ENCODE data around the gene LYPLAL1. TPM values are rescaled to one million over a fixed set of nuclear protein-coding genes. Genes with fewer than 3 reads are reported as not detected.

Gene LYPLAL1
- total RNA-seq, 4 donors from 2014 or later = 16.2 to 25.8 (median 23.7) TPM

GRCh38 chr1:219152751-219153150, 20.9 kb upstream of the LYPLAL1 start:
- H3K4me3 ChIP-seq (ENCODE audit: low read depth, poor library complexity, severe bottlenecking) = no peak overlapping the region
- WGBS, 2 donors = 84 to 90% methylated on average over 3 of the region's 3 CpGs
- no peak for DNase-seq (ENCODE audit: low spot score in 2 of 2)
- TF ChIP-seq CTCF (IDR thresholded peaks at IDR 0.05) (no peak), POLR2A (IDR thresholded peaks at IDR 0.05) (no peak)
- intact Hi-C loops (cut with DNase I; ENCODE audit: low total_unique reads) = no loop called here

GRCh38 chr1:219153723-219154122, 20.0 kb upstream of the LYPLAL1 start:
- DNase-seq (ENCODE audit: low spot score in 2 of 2) = no peak
- WGBS, 2 donors = 71 to 77% methylated on average over 4 of the region's 4 CpGs
- TF ChIP-seq POLR2A (IDR thresholded peaks at IDR 0.05) = no peak
- TF ChIP-seq CTCF (IDR thresholded peaks at IDR 0.05) = no peak
- intact Hi-C loops (cut with DNase I; ENCODE audit: low total_unique reads) = no loop called here
- H3K4me3 ChIP-seq (ENCODE audit: low read depth, poor library complexity, severe bottlenecking) = no peak overlapping the region

GRCh38 chr1:219155135-219155534, 18.5 kb upstream of the LYPLAL1 start:
- TF ChIP-seq POLR2A (IDR thresholded peaks at IDR 0.05) = no peak
- no peak for TF ChIP-seq CTCF (IDR thresholded peaks at IDR 0.05)
- 53 to 70% methylated on average over 1 of the region's 1 CpG for WGBS, 2 donors
- intact Hi-C loops (cut with DNase I; ENCODE audit: low total_unique reads) = no loop called here
- no peak overlapping the region for H3K4me3 ChIP-seq (ENCODE audit: low read depth, poor library complexity, severe bottlenecking)
- DNase-seq (ENCODE audit: low spot score in 2 of 2) = no peak

- intact Hi-C loops (cut with DNase I; ENCODE audit: low total_unique reads) = no loop called here
These were observed 13.6 kb upstream of the LYPLAL1 start for GRCh38 chr1:219159946-219160645.

GRCh38 chr1:219160967-219161366, 12.7 kb upstream of the LYPLAL1 start:
- no peak for DNase-seq (ENCODE audit: low spot score in 2 of 2)
- 27 to 31% methylated on average over 2 of the region's 2 CpGs for WGBS, 2 donors
- intact Hi-C loops (cut with DNase I; ENCODE audit: low total_unique reads) = no loop called here
- H3K4me3 ChIP-seq (ENCODE audit: low read depth, poor library complexity, severe bottlenecking) = no peak overlapping the region
- TF ChIP-seq CTCF (IDR thresholded peaks at IDR 0.05) (no peak), POLR2A (IDR thresholded peaks at IDR 0.05) (no peak)

More at GRCh38 chr1:219159946-219160645, 13.6 kb upstream of the LYPLAL1 start:
- no peak overlapping the region for H3K4me3 ChIP-seq (ENCODE audit: low read depth, poor library complexity, severe bottlenecking)
- WGBS, 2 donors = 39 to 42% methylated on average over 4 of the region's 4 CpGs
- TF ChIP-seq POLR2A (IDR thresholded peaks at IDR 0.05) (no peak), CTCF (IDR thresholded peaks at IDR 0.05) (no peak)
- peak in 1 of 2 donors; percentile 82 for DNase-seq (ENCODE audit: low spot score in 2 of 2)

GRCh38 chr1:219161371-219161770, 12.3 kb upstream of the LYPLAL1 start:
- intact Hi-C loops (cut with DNase I; ENCODE audit: low total_unique reads) = no loop called here
- WGBS, 2 donors = 84 to 92% methylated on average over 1 of the region's 1 CpG
- DNase-seq (ENCODE audit: low spot score in 2 of 2) = no peak
- no peak for TF ChIP-seq CTCF (IDR thresholded peaks at IDR 0.05)
- TF ChIP-seq POLR2A (IDR thresholded peaks at IDR 0.05) = no peak
- H3K4me3 ChIP-seq (ENCODE audit: low read depth, poor library complexity, severe bottlenecking) = no peak overlapping the region
